Gastroesophageal sphincter (tissue), 4 donors: ENCODE measurements around the gene PCARE. TPM values are rescaled to one million over a fixed set of nuclear protein-coding genes. Genes with fewer than 3 reads are reported as not detected.
A peak's percentile ranks its signal among the peaks of the same experiment; 100 is the strongest.

Experiments
- ATAC-seq: fragments of 150-250 bp; one replicate; pipeline ENCODE4 v1.9.1; 2016; ENCODE audit warnings: mild to moderate bottlenecking, moderate library complexity
- H3K27ac ChIP-seq, 4 donors: fragments of 200-600 bp; sonication (generic) in 3 of 4; 1 replicate in 3 of 4; 2 replicates in 1 of 4; pipeline ENCODE4 v1.5.1; 2016 to 2019
- H3K27me3 ChIP-seq: fragments of 200-600 bp; sonication (generic); one replicate; pipeline ENCODE4 v1.5.1; 2019
- H3K36me3 ChIP-seq, 2 donors: fragments of 200-600 bp; sonication (generic); one replicate each; pipeline ENCODE4 v1.5.1; 2019; ENCODE audit warnings: control low read depth in 1 of 2
- H3K4me1 ChIP-seq, 3 donors: fragments of 200-600 bp; sonication (generic); 1 replicate in 2 of 3; 2 replicates in 1 of 3; pipeline ENCODE4 v1.5.1; 2016 to 2019; ENCODE audit warnings: control low read depth in 2 of 3
- H3K4me3 ChIP-seq, 2 donors: fragments of 200-600 bp; sonication (generic); one replicate each; pipeline ENCODE4 v1.5.1; 2019; ENCODE audit warnings: mild to moderate bottlenecking in 1 of 2, moderate library complexity in 1 of 2
- H3K9me3 ChIP-seq, 3 donors: fragments of 200-600 bp; sonication (generic); one replicate each; pipeline ENCODE4 v1.5.1; 2017 to 2019; ENCODE audit warnings: control low read depth in 2 of 3
- EP300 ChIP-seq: sonication (generic); formaldehyde crosslinking; IDR thresholded peaks from one replicate; pipeline ENCODE4 v1.6.1; 2017; ENCODE audit warnings: antibody characterized with exemption, mild to moderate bottlenecking
- POLR2A ChIP-seq, 2 donors: fragments of 450-650 bp; IDR thresholded peaks; one replicate each; pipeline ENCODE4 v1.6.1; 2017; ENCODE audit warnings: antibody characterized with exemption in 2 of 2, mild to moderate bottlenecking in 2 of 2, moderate library complexity in 1 of 2
- POLR2AphosphoS5 ChIP-seq: sonication (generic); formaldehyde crosslinking; IDR thresholded peaks from one replicate; pipeline ENCODE4 v1.6.1; 2017; ENCODE audit warnings: antibody characterized with exemption
- WGBS, 2 donors: methylation state at CpG; one replicate each; pipeline ENCODE4 v1.1.5; 2018; ENCODE audit warnings: low coverage in 1 of 2; 5-methylcytosine and 5-hydroxymethylcytosine counted together
- total RNA-seq, 4 donors: library from RNA; depleted of rRNA; stranded (reverse); fragments of >200 nt; gene quantifications; one replicate each; pipeline ENCODE4 v1.1.0, GENCODE V29; 2016
- TF ChIP-seq, protein P1 (sequence below), 4 experiments: fragments of 200-600 bp in 2 of 4; fragments of 450-650 bp in 2 of 4; sonication (generic) in 1 of 4; IDR thresholded peaks; one replicate each; pipeline ENCODE4 v1.5.1; 2017 to 2019; ENCODE audit warnings: antibody characterized with exemption in 4 of 4, mild to moderate bottlenecking in 2 of 4, moderate library complexity in 2 of 4

PCARE gene
- total RNA-seq, 4 donors from 2014 or later: under 0.01 TPM; not detected in 3

DNA sequence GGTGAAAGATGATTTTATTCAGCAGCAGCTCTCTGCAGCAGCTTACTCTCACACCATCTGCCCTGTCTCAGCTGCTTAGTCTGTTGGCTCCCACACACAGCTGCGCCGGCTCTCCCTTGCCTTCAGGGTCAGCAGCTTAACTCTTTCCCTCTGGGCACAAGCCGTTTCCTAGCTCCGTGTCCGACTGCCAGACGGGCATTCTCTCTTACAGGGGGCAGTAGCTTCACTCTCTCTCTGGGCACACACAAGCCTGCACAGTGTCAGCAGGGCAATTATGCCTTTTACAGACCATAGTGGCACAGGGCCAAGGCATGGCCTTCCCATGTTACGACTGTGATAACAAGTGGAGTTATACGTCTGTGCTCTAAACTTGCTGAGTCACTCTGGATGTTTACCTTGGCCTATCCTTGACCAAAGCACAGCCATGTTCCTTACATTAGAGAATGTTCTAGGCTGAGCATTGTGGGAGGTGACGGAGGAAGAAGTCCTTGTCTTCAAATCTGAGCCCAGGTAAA is 31.7 kb downstream of the PCARE start:
- no peak for ATAC-seq
- H3K27ac ChIP-seq: no peak overlapping the region
- WGBS, 2 donors: 15 to 38% methylated on average over 7 to 8 of the region's 9 CpGs
- no peak for TF ChIP-seq EP300
- TF ChIP-seq, protein P1, sequence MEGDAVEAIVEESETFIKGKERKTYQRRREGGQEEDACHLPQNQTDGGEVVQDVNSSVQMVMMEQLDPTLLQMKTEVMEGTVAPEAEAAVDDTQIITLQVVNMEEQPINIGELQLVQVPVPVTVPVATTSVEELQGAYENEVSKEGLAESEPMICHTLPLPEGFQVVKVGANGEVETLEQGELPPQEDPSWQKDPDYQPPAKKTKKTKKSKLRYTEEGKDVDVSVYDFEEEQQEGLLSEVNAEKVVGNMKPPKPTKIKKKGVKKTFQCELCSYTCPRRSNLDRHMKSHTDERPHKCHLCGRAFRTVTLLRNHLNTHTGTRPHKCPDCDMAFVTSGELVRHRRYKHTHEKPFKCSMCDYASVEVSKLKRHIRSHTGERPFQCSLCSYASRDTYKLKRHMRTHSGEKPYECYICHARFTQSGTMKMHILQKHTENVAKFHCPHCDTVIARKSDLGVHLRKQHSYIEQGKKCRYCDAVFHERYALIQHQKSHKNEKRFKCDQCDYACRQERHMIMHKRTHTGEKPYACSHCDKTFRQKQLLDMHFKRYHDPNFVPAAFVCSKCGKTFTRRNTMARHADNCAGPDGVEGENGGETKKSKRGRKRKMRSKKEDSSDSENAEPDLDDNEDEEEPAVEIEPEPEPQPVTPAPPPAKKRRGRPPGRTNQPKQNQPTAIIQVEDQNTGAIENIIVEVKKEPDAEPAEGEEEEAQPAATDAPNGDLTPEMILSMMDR (IDR thresholded peaks at IDR 0.05): no peak
- no peak for TF ChIP-seq POLR2AphosphoS5
- no peak for TF ChIP-seq POLR2A (IDR thresholded peaks at IDR 0.05)
- H3K9me3 ChIP-seq: no peaks in the 10 kb centered on the region
- no peaks in the 10 kb centered on the region for H3K27me3 ChIP-seq
- H3K36me3 ChIP-seq: peaks cover 0 to 11% of the 10 kb centered on the region in 2 donors
- H3K4me3 ChIP-seq: no peak overlapping the region
- H3K4me1 ChIP-seq: peaks cover 0 to 23% (median 0%) of the 10 kb centered on the region in 3 donors

GRCh38 chr2:29041161-29041660 is 33.1 kb downstream of the PCARE start:
- Histone ChIP-seq H3K27me3 (no peaks in the 10 kb centered on the region), H3K27ac (no peak overlapping the region), H3K4me1 (peaks cover 0 to 23% (median 0%) of the 10 kb centered on the region in 3 donors), H3K36me3 (peaks cover 0 to 8% of the 10 kb centered on the region in 2 donors), H3K4me3 (no peak overlapping the region), H3K9me3 (no peaks in the 10 kb centered on the region)
- TF ChIP-seq POLR2AphosphoS5 (no peak), EP300 (no peak)
- no peak for ATAC-seq
- WGBS, 2 donors: 98 to 100% methylated on average over 1 to 9 of the region's 9 CpGs

DNA sequence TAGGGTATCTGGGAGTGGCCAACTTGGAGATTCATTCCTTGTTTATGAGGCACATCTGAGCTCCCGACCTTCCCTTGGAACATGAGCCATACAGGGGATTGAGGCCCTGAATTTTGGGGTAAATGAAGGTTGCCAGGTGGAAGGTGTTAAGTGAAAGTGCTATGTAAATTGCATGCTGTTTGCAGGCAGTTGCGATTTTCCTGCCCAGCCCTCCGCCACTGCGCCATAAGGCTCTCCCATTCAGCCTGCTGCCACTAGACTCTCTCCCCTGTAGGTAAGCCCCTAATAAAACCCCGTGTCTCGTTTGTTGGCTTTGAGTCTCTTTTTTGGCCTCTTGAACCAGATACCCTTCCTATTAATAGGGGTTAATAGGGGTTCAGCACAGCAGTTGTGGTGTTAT is 33.8 kb downstream of the PCARE start:
- H3K4me1 ChIP-seq: peaks cover 0 to 23% (median 0%) of the 10 kb centered on the region in 3 donors
- no peak overlapping the region for H3K27ac ChIP-seq
- no peak for ATAC-seq
- TF ChIP-seq EP300 (no peak), POLR2AphosphoS5 (no peak), POLR2A (IDR thresholded peaks at IDR 0.05) (no peak)
- TF ChIP-seq, protein P1 (IDR thresholded peaks at IDR 0.05): no peak
- 69 to 88% methylated on average over 3 to 6 of the region's 6 CpGs for WGBS, 2 donors
- no peaks in the 10 kb centered on the region for H3K9me3 ChIP-seq
- H3K36me3 ChIP-seq: peaks cover 0 to 13% of the 10 kb centered on the region in 2 donors
- no peaks in the 10 kb centered on the region for H3K27me3 ChIP-seq
- H3K4me3 ChIP-seq: no peak overlapping the region

- H3K27ac ChIP-seq: peak overlapping the region in 1 of 4 donors; percentile 32
- H3K9me3 ChIP-seq: no peaks in the 10 kb centered on the region
- H3K36me3 ChIP-seq: peaks cover 0 to 16% of the 10 kb centered on the region in 2 donors
- ATAC-seq: no peak
- H3K27me3 ChIP-seq: no peaks in the 10 kb centered on the region
- peaks cover 0 to 23% (median 0%) of the 10 kb centered on the region in 3 donors for H3K4me1 ChIP-seq
- no peak overlapping the region for H3K4me3 ChIP-seq
- TF ChIP-seq POLR2A (IDR thresholded peaks at IDR 0.05) (no peak), POLR2AphosphoS5 (no peak), EP300 (no peak)
- TF ChIP-seq, protein P1 (IDR thresholded peaks at IDR 0.05): no peak
- 36 to 64% methylated on average over 1 to 4 of the region's 4 CpGs for WGBS, 2 donors
These were observed 34.4 kb downstream of the PCARE start for GRCh38 chr2:29039718-29040480.

- ATAC-seq: no peak
These were observed 39.1 kb downstream of the PCARE start for GRCh38 chr2:29035016-29035745.

More at GRCh38 chr2:29035016-29035745, 39.1 kb downstream of the PCARE start:
- Histone ChIP-seq H3K4me1 (peaks cover 0 to 13% (median 0%) of the 10 kb centered on the region in 3 donors), H3K27me3 (no peaks in the 10 kb centered on the region), H3K27ac (no peak overlapping the region), H3K4me3 (no peak overlapping the region), H3K9me3 (no peaks in the 10 kb centered on the region), H3K36me3 (peaks cover 0 to 16% of the 10 kb centered on the region in 2 donors)
- TF ChIP-seq EP300 (no peak), POLR2A (IDR thresholded peaks at IDR 0.05) (no peak), POLR2AphosphoS5 (no peak)
- TF ChIP-seq, protein P1 (IDR thresholded peaks at IDR 0.05): no peak
- WGBS, 2 donors: 100% methylated on average over 2 of the region's 17 CpGs
